ENCODE results near the gene NWD2. TPM values are rescaled to one million over a fixed set of nuclear protein-coding genes. Genes with fewer than 3 reads are reported as not detected.

The NWD2 gene
- total RNA-seq: not detected in 2 replicates

GRCh38 chr4:37244583-37245390 is at the start of gene NWD2:
Gene NWD2 (plus strand): TSS chr4:37244743. CDS start chr4:37245068, 325 bp downstream.

Data from epithelial cell of umbilical artery (primary cell).